HUES64 (cell line): Measurements from ENCODE around the gene SLFN14.
A peak's percentile ranks its signal among the peaks of the same experiment; 100 is the strongest.
"Not testable (repeated sequence)": the region's sequence is repeated elsewhere in the genome, so short reads cannot be mapped to it uniquely, and the experiment has no call there.

Source experiments
- H3K27ac ChIP-seq: 2 replicates; pipeline ENCODE4 v1.7.0; 2013; ENCODE audit warnings: low read depth, low read length, inconsistent platforms
- H3K27me3 ChIP-seq: 2 replicates; pipeline ENCODE4 v1.6.1; 2013; ENCODE audit warnings: mild to moderate bottlenecking, low read length; ENCODE audit not compliant: insufficient read depth
- H3K36me3 ChIP-seq: 2 replicates; pipeline ENCODE4 v1.6.1; 2013; ENCODE audit warnings: mild to moderate bottlenecking, low read length; ENCODE audit not compliant: insufficient read depth
- H3K4me1 ChIP-seq: 2 replicates; pipeline ENCODE4 v1.6.1; 2013; ENCODE audit warnings: mild to moderate bottlenecking, low read length, moderate library complexity; ENCODE audit not compliant: insufficient read depth
- H3K4me3 ChIP-seq: 2 replicates; pipeline ENCODE4 v1.5.1; 2013; ENCODE audit warnings: mild to moderate bottlenecking, low read length, moderate library complexity
- H3K9ac ChIP-seq: 2 replicates; pipeline ENCODE4 v1.6.1; 2013; ENCODE audit warnings: mild to moderate bottlenecking, low read depth, low read length
- H3K9me3 ChIP-seq: 2 replicates; pipeline ENCODE4 v1.6.1; 2013; ENCODE audit warnings: low read depth, low read length; ENCODE audit not compliant: insufficient read depth
- WGBS: fragments of 150-250, 120-280 bp; methylation state at CpG from one replicate; pipeline ENCODE4 v1.1.7; 2013; ENCODE audit warnings: missing lambda C conversion rate; 5-methylcytosine and 5-hydroxymethylcytosine counted together

Gene SLFN14

GRCh38 chr17:35586569-35587073 lies 26.0 kb upstream of the SLFN14 start:
- H3K27ac ChIP-seq, result peak overlapping the region; percentile 91
- H3K4me3 ChIP-seq, result peak overlapping the region; percentile 95
- 54% methylated on average over 7 of the region's 7 CpGs for WGBS
- no peaks in the 10 kb centered on the region for H3K9me3 ChIP-seq
- peak overlapping the region; percentile 92 for H3K9ac ChIP-seq
- peaks cover 13% of the 10 kb centered on the region; the same call in 1 of the 2 replicates for H3K4me1 ChIP-seq
- H3K27me3 ChIP-seq, result peaks cover 12% of the 10 kb centered on the region; the same call in 1 of the 2 replicates
- H3K36me3 ChIP-seq, result no peaks in the 10 kb centered on the region

DNA sequence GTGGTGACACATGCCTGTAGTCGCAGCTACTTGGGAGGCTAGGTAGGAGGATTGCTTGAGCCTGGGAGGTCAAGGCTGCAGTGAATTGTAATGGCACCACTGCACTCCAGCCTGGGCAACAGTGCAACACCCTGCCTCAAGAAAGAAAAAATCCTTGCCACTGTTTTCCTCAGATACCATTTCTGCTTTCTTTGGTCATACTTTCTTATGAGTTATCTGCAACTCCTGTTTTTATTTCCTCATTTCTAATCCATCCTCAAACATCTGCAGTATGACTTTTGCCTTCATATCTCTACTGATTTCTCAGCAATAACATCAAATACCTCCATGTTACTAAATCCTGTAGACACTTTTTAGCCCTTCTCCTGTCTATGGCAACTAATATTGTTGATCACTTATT lies 23.4 kb upstream of the SLFN14 start:
- 94% methylated on average over 1 of the region's 1 CpG for WGBS
- no peak overlapping the region for H3K9ac ChIP-seq
- H3K27ac ChIP-seq, result no peak overlapping the region
- H3K27me3 ChIP-seq, result peaks cover 12% of the 10 kb centered on the region; the same call in 1 of the 2 replicates
- no peaks in the 10 kb centered on the region for H3K9me3 ChIP-seq
- H3K4me1 ChIP-seq, result peaks cover 8% of the 10 kb centered on the region; the same call in 1 of the 2 replicates
- no peaks in the 10 kb centered on the region for H3K36me3 ChIP-seq
- H3K4me3 ChIP-seq, result no peak overlapping the region

GRCh38 chr17:35578929-35579432 lies 18.4 kb upstream of the SLFN14 start:
- WGBS, result 15% methylated on average over 11 of the region's 11 CpGs
- H3K9ac ChIP-seq, result peak overlapping the region; percentile 93

GRCh38 chr17:35578197-35578928 lies 17.7 kb upstream of the SLFN14 start, which contains the start of gene PEX12:
Gene PEX12, minus strand, starts transcription at chr17:35578571. Its CDS starts 550 bp downstream, at chr17:35578021.
- Histone ChIP-seq H3K27ac (peak within 1 kb of the TSS; percentile 90), H3K9me3 (no peaks in the 10 kb centered on the region), H3K36me3 (peaks cover 27% of the 10 kb centered on the region), H3K27me3 (no peaks in the 10 kb centered on the region), H3K4me1 (no peaks in the 10 kb centered on the region; the same call in 1 of the 2 replicates), H3K4me3 (peak within 1 kb of the TSS; percentile 92), H3K9ac (peak within 1 kb of the TSS; percentile 93)
- WGBS, result under 1% methylated on average over 45 of the region's 45 CpGs

More at GRCh38 chr17:35578929-35579432, 18.4 kb upstream of the SLFN14 start:
- Histone ChIP-seq H3K27me3 (peaks cover 5% of the 10 kb centered on the region; the same call in 1 of the 2 replicates), H3K9me3 (no peaks in the 10 kb centered on the region), H3K36me3 (peaks cover 23% of the 10 kb centered on the region), H3K4me1 (no peaks in the 10 kb centered on the region; the same call in 1 of the 2 replicates), H3K4me3 (peak overlapping the region; percentile 92), H3K27ac (peak overlapping the region; percentile 90)

DNA sequence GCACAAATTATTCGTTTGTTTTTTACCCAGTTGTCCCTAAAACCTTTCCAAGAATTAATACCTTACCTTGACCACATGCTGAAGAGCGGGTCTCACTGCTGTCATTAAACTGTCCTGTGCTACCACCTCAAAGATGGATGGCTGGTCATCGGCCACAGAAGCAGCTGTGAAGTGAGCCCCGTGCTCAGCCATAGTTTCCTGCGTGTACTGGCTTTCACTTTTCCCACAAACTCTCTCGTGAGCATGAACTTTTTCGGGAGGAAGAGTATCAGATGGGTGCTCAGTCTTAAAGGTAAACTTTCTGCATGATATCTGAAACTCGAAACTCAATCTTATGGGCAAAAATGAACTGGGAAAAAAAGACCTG lies 17.2 kb upstream of the SLFN14 start:
- Histone ChIP-seq H3K9me3 (no peaks in the 10 kb centered on the region), H3K4me1 (no peaks in the 10 kb centered on the region; the same call in 1 of the 2 replicates), H3K9ac (peak overlapping the region; percentile 93), H3K27me3 (no peaks in the 10 kb centered on the region), H3K4me3 (peak overlapping the region; percentile 92), H3K36me3 (peaks cover 30% of the 10 kb centered on the region), H3K27ac (no peak overlapping the region)
- WGBS, result 17% methylated on average over 8 of the region's 8 CpGs

DNA sequence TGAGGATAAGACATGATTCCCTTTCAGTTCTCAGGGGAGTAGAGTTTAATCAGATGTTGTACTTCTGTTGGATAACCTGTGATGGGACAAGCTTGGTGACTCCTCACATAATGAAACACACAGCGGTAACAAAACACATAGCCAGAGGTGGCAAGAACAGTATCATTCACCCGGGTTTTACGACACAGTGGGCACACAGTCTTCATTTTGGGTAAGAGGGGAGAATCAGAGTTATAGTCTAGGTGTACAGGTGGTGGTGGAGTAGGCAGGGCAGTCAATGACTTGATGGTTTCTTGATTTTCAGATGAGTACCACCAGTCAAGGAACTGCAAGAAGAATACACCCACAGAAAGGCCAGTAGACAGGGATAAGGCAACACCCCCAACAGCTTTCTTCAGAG lies 15.1 kb upstream of the SLFN14 start:
- Histone ChIP-seq H3K9me3 (no peaks in the 10 kb centered on the region), H3K4me1 (no peaks in the 10 kb centered on the region; the same call in 1 of the 2 replicates), H3K9ac (no peak overlapping the region), H3K27me3 (no peaks in the 10 kb centered on the region), H3K4me3 (no peak overlapping the region), H3K36me3 (peaks cover 36% of the 10 kb centered on the region), H3K27ac (no peak overlapping the region)
- 97% methylated on average over 3 of the region's 3 CpGs for WGBS

GRCh38 chr17:35569405-35569804 lies 8.8 kb upstream of the SLFN14 start:
- H3K4me1 ChIP-seq, result no peaks in the 10 kb centered on the region
- H3K4me3 ChIP-seq, result peak overlapping the region; percentile 89; the same call in 1 of the 2 replicates
- H3K9me3 ChIP-seq, result no peaks in the 10 kb centered on the region
- peaks cover 17% of the 10 kb centered on the region; the same call in 1 of the 2 replicates for H3K27me3 ChIP-seq
- H3K9ac ChIP-seq, result no peak overlapping the region
- 89% methylated on average over 2 of the region's 2 CpGs for WGBS
- peaks cover 17% of the 10 kb centered on the region for H3K36me3 ChIP-seq
- H3K27ac ChIP-seq, result no peak overlapping the region

DNA sequence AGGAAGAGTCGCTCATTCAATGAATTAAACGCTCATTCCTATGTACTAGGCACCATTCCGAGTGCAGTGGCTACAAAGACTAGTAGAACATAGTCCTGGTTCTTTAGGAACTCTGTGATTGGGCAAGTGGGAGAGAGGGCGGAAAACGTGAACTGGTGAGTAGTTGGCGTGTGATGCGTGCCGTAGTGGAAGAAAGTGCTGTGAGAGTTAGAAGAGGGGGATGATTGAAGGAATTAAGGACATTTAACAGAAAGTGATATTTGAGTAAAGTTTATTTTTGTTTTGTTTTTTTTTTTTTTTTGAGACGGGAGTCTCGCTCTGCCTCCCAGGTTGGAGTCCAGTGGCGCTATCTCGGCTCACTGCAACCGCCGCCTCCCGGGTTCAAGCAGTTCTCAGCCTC lies 7.9 kb upstream of the SLFN14 start:
- peaks cover 11% of the 10 kb centered on the region for H3K36me3 ChIP-seq
- H3K27ac ChIP-seq, result peak overlapping the region; percentile 59
- peaks cover 25% of the 10 kb centered on the region for H3K27me3 ChIP-seq
- H3K9me3 ChIP-seq, result no peaks in the 10 kb centered on the region
- no peaks in the 10 kb centered on the region for H3K4me1 ChIP-seq
- peak overlapping the region; percentile 89 for H3K4me3 ChIP-seq
- H3K9ac ChIP-seq, result peak overlapping the region; percentile 86
- 24% methylated on average over 15 of the region's 15 CpGs for WGBS

GRCh38 chr17:35566968-35567367 lies 6.3 kb upstream of the SLFN14 start:
- H3K36me3 ChIP-seq, result peaks cover 3% of the 10 kb centered on the region; the same call in 1 of the 2 replicates
- no peak overlapping the region for H3K27ac ChIP-seq
- no peak overlapping the region for H3K9ac ChIP-seq
- H3K27me3 ChIP-seq, result peaks cover 25% of the 10 kb centered on the region
- H3K4me1 ChIP-seq, result no peaks in the 10 kb centered on the region
- H3K9me3 ChIP-seq, result no peaks in the 10 kb centered on the region
- H3K4me3 ChIP-seq, result peak overlapping the region; percentile 89
- 73% methylated on average over 11 of the region's 11 CpGs for WGBS

DNA sequence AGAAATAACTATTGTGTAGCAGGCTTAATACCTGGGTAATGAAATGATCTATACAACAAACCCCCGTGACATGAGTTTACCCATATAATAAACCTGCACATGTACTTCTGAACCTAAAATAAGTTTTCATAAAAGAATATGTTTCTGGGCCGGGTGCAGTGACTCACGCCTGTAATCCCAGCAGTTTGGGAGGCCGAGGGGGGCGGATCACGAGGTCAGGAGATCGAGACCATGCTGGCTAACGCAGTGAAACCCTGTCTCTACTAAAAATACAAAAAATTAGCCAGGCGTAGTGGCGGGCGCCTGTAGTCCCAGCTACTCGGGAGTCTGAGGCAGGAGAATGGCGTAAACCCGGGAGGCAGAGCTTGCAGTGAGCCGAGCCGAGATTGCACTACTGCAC lies 2.6 kb upstream of the SLFN14 start:
- not testable (repeated sequence) for H3K9ac ChIP-seq

GRCh38 chr17:35559495-35560210 lies 966 bp downstream of the SLFN14 start:
- Histone ChIP-seq H3K36me3 (no peaks in the 10 kb centered on the region), H3K27me3 (peaks cover 27% of the 10 kb centered on the region), H3K9me3 (no peaks in the 10 kb centered on the region), H3K27ac (no peak overlapping the region), H3K9ac (no peak overlapping the region), H3K4me1 (no peaks in the 10 kb centered on the region), H3K4me3 (no peak overlapping the region)
- 79% methylated on average over 2 of the region's 2 CpGs for WGBS

More for the DNA sequence above, 2.6 kb upstream of the SLFN14 start:
- H3K36me3 ChIP-seq, H3K27ac ChIP-seq, H3K4me1 ChIP-seq, H3K9me3 ChIP-seq, H3K4me3 ChIP-seq: not testable (repeated sequence)
- whole genome bisulfite sequencing, result 88% methylated on average over 12 of the region's 16 CpGs
- H3K27me3 ChIP-seq, result peaks cover 33% of the 10 kb centered on the region
